ENCODE measurements around the gene SUSD6.

The SUSD6 gene

DNA sequence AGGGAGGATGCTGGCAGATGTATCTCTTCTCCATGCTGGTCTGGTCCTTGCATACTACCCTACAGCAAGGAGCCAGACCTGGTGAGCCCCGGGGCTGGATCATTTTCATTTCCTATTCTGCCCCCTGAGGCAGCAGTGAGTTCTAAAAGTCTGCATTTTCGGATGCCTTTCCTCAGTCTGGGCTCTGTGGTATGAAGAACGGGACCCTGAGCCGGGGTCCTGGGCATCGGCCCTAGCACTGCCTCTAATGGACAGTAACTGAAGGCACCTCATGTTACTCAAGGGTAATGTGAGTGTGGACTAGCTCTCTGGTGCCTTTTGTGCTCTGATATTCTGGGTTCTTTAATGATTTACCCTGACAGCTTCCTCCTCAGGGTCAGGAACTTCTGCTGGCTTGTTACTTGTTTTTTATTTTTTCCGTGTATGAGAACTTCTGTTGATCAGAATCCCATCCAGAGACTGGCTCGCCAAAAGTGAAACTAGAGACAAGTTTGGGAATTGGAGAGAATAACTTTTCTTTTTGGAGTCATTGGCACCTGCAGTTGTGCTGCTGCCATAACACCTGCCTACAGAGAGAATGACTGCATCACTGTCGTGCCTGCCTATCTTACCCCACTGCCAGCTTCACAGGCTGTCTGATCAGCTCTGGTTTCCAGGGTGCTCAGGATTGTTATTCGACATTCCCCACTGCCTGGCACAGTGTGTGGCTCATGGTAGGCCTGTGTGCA lies 62.3 kb downstream of the SUSD6 start:
- DNase-seq (ENCODE audit: low read depth) = no peak

DNA sequence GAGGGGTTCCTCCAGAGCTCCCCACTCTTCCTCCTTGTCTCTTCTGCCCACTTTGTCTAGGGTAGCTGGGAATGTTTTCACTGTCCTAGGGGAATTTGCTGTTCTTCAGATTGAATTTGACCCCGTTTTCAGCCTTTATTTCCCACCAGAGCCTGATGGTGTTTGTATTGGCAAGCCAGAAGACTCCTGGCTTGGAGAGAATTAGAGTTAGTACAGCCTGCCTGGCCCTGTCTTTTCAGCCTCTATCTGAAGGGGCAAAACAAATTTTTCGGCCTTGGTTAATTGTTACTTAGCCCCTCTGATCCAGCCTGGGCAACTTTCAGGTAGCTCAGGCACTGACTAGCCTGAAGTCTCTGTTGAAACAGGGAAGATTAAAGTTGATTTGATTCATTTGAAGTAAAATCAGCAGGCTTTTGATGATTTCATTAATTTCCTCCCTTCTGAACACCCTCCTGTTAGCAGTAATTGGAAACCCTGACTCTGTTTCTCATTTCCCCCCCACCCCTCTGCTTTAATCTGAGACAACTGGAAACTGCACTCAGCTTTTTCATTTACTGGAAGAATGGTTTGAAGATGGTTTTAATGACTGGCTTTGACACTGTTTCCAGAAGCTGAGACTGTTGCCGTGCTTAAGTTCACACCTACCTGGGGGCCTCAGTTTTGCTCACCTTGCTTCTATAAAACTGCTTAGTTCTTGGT lies 63.3 kb downstream of the SUSD6 start:
- DNase-seq (ENCODE audit: low read depth) = no peak

- no peak for DNase-seq (ENCODE audit: low read depth)
Observed at GRCh38 chr14:69675245-69675583, 63.8 kb downstream of the SUSD6 start.

- no peak for DNase-seq (ENCODE audit: low read depth)
Observed at GRCh38 chr14:69675877-69676416, 64.6 kb downstream of the SUSD6 start.

- no peak for DNase-seq (ENCODE audit: low read depth)
Observed at GRCh38 chr14:69676723-69677122, 65.3 kb downstream of the SUSD6 start.

DNA sequence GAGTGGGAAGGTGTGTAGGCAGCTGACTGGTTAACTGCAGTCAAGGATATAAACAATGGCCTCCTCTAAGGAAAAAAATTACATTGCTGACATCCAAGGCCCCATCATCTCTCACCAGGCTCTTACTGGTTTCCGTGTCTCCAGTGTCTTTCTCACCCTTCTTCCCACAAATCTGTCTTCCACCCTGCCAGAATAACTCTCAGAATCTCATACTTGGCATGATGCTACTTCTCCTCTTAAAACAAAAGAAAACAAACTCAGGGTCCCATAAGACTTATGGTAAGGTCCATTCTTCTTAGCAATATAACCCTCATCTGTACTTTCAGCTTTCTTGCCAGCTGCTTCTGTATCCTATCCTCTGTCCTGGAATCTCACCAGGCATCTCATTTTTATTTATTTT lies 68.9 kb downstream of the SUSD6 start:
- DNase-seq (ENCODE audit: low read depth) = no peak

- no peak for DNase-seq (ENCODE audit: low read depth)
Observed at GRCh38 chr14:69682136-69682535, 70.7 kb downstream of the SUSD6 start.

GRCh38 chr14:69682621-69683263 lies 71.3 kb downstream of the SUSD6 start:
- DNase-seq (ENCODE audit: low read depth) = peak; percentile 34

GRCh38 chr14:69683971-69684370 lies 72.6 kb downstream of the SUSD6 start:
- DNase-seq (ENCODE audit: low read depth) = no peak

DNA sequence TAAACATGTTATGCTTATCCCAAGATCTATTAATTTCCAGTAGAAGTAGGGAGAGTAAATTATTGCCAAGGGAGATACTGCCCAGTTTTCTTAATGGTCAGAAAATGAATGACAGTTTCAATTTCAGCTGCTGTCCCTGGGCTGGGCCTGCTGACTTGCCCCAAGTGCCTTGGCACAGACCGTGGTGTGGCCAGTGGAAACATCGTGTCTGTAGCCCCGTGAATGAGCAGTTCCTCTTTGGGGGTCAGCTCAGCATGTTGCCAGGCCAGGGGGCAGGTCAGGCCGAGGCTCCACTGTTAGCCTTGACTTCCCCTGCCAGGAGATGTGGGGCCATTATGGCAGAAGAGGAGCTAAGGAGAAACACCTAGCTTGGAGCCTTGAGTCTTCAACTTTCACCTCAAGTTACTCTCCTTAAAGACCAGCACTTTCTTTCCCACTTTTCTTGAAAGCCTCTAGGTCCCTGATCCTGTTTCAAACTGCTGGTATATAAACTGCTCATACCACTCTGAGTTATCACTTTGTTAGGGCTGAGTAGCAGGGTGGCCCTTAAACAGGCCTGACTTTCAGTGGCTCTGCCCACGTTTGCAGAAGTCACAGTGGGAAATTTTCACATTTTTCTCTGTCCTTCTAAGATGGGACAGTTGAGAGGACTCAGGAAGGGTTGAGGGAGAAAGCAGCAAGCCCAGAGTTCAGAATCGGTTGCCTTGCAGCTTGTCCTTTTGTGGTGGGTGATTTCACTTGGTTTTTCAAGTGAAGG lies 73.2 kb downstream of the SUSD6 start:
- DNase-seq (ENCODE audit: low read depth) = no peak

- peak; percentile 83 for DNase-seq (ENCODE audit: low read depth)
Observed at GRCh38 chr14:69685218-69685616, 73.8 kb downstream of the SUSD6 start.

DNA sequence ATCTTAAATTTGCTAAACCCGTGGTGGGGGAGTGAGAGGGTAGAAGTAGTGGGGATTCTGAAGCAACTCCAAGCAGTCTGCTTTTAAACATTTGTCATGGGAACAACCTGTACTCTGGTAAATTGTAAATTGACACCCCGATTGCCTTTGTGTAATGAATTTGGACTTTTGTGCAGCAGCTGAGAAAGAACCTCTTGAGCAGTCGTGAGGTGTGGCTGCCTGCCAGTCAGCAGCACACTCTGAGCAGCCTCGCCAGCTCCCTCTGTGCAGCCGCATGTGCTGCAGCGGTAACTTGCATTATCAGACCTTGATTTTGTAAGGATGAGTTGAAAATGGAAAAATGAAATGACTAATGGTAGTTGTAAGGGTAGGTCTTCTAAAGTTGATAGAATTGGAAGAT lies 74.3 kb downstream of the SUSD6 start:
- DNase-seq (ENCODE audit: low read depth) = peak; percentile 88

- no peak for DNase-seq (ENCODE audit: low read depth)
Observed at GRCh38 chr14:69687606-69688298, 76.4 kb downstream of the SUSD6 start.

DNA sequence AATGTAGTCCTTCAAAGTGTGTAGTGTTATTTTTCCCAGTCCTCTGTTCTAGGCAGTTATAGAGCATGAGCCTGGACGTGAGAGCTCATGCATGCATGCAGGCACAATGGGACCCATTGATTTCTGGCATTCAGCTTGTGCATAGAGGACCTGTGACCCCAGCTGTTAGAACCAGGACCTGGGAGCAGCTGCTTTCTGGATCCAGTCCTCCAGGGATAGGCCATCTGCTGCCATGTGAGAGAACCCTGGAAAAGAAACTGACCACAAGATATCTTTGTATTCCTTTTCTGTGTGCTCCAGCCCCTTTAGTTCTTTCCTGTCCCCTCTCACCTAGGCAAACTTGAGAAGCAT lies 76.9 kb downstream of the SUSD6 start:
- no peak for DNase-seq (ENCODE audit: low read depth)

DNA sequence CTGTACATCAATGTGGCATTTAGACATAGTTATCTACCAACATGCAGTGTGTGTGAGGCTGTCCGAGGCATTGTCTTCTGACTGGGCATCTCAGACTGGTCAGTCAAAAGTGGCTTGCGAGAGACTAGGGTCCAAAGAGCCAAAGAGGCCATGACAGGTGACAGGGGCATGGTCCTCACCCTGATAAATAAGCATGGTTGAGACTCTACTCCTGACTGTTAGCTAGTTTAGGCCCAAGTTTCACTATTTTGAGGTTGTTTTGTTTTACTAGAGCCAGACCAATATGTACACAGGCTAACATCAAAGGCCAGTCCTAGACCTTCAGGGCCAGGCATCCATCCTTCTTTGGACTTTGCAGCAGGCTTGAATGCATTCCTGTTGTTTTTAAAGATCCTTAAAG lies 78.6 kb downstream of the SUSD6 start:
- DNase-seq (ENCODE audit: low read depth) = no peak

DNA sequence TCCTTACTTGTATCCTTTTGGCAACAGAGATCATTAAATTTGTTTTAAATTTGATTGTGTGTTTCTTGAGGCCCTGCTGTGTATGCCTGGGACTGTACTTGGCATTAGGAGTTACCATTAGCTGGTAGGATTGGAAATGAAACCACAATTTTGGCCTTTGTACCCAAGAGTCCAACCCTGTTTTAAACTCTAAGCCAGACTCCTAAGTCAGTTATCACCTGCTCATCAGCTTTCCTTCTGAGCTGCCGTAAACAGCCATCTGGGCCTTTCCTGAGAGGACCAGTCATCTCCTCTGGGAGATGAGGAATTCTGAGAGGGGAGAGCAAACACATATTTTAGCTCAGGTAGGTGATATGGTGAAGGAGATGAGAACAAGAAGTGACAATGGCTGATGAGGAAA lies 81.2 kb downstream of the SUSD6 start:
- DNase-seq (ENCODE audit: low read depth) = no peak

- DNase-seq (ENCODE audit: low read depth) = no peak
Observed at GRCh38 chr14:69693145-69693544, 81.7 kb downstream of the SUSD6 start.

GRCh38 chr14:69693801-69694729 lies 82.7 kb downstream of the SUSD6 start:
- peak; percentile 39 for DNase-seq (ENCODE audit: low read depth)

- DNase-seq (ENCODE audit: low read depth) = peak; percentile 43
Observed at GRCh38 chr14:69694730-69695281, 83.4 kb downstream of the SUSD6 start.
